HG03103 (cell line): ENCODE measurements around the gene AAR2.

ENCODE experiments used
- ATAC-seq: cut with Tn5 transposase; IDR thresholded peaks from one replicate; pipeline ENCODE4 v1.9.1; 2021; ENCODE audit warnings: low read depth; ENCODE audit not compliant: unreplicated experiment

AAR2 gene

GRCh38 chr20:36255445-36255844 is 19.2 kb downstream of the AAR2 start:
- ATAC-seq, result no peak

GRCh38 chr20:36259177-36260061 is 23.1 kb downstream of the AAR2 start:
- ATAC-seq, result no peak

GRCh38 chr20:36260316-36260715 is 24.0 kb downstream of the AAR2 start:
- no peak for ATAC-seq

- ATAC-seq, result no peak
These were observed 25.3 kb downstream of the AAR2 start for GRCh38 chr20:36261389-36262105.

- ATAC-seq, result no peak
These were observed 26.2 kb downstream of the AAR2 start for GRCh38 chr20:36262440-36262839.

GRCh38 chr20:36264426-36265246 is 28.4 kb downstream of the AAR2 start:
- ATAC-seq, result no peak

GRCh38 chr20:36266189-36266588 is 29.9 kb downstream of the AAR2 start:
- no peak for ATAC-seq

GRCh38 chr20:36267605-36268381 is 31.5 kb downstream of the AAR2 start:
- ATAC-seq, result no peak

- ATAC-seq, result no peak
These were observed 32.4 kb downstream of the AAR2 start for GRCh38 chr20:36268440-36269342.

GRCh38 chr20:36269507-36269906 is 33.2 kb downstream of the AAR2 start:
- ATAC-seq, result no peak

- no peak for ATAC-seq
These were observed 34.7 kb downstream of the AAR2 start for GRCh38 chr20:36270744-36271638.

GRCh38 chr20:36271639-36272546 is 35.6 kb downstream of the AAR2 start:
- no peak for ATAC-seq

GRCh38 chr20:36272547-36273220 is 36.4 kb downstream of the AAR2 start:
- no peak for ATAC-seq

- ATAC-seq, result no peak
These were observed 37.3 kb downstream of the AAR2 start for GRCh38 chr20:36273414-36274180.

GRCh38 chr20:36274181-36274841 is 38.0 kb downstream of the AAR2 start:
- ATAC-seq, result no peak
